ENCODE results near the gene RLN2.
"Not testable (repeated sequence)": the region's sequence is repeated elsewhere in the genome, so short reads cannot be mapped to it uniquely, and the experiment has no call there.

Gene RLN2, protein sequence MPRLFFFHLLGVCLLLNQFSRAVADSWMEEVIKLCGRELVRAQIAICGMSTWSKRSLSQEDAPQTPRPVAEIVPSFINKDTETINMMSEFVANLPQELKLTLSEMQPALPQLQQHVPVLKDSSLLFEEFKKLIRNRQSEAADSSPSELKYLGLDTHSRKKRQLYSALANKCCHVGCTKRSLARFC

DNA sequence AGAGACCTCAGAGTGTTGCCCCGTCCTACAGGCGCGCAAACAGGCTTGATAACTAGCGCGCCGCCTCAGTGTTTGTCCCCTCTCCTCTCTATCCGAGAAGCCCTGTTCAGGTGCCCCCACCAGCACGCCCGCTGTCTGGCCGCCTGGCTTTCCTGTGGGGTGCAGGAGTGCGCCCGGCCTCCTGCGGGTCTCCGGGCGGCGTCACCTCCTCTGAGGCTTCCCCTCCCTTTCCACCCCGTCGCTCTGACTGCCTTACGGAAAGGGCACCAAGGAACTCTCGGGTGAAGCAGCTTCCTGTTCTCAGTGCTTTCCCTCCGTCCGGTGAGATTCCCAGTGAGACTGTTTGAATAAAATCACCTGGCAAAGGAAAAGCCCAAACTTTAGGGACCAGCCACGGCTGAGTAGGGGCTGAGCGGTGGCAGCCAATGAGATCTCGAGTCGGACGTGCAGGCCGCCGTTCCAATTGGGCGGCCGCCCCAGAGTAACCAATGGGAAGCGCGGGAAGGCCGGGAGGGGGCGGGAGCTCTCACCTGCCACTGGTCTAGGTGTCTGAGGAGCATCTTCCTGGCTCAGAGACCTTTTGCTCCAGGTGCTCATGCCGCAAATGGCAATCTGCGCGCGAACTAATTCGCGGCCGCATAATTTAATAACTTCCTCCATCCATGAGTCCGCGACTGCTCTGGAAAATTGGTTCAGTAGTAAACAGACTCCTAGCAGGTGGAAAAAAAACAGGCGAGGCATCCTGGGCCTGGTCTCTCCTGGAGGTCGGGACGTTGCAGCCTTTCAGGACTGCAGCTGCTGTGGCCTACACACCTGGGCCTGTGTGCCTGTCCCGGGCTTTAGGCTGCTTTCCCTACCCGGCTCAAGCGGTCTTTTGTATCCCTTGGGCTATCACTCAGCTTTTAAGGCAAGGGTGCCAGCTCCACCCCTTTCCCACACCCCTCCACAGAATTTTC is at the start of gene RLN2:
Gene RLN2, minus strand, starts transcription at position 877 of the 956 bp plus-strand sequence. Its CDS starts 136 bp downstream, at position 741.
- not testable (repeated sequence) for H3K4me3 ChIP-seq (ENCODE audit: control insufficient read depth, low read depth, low read length)

DNA sequence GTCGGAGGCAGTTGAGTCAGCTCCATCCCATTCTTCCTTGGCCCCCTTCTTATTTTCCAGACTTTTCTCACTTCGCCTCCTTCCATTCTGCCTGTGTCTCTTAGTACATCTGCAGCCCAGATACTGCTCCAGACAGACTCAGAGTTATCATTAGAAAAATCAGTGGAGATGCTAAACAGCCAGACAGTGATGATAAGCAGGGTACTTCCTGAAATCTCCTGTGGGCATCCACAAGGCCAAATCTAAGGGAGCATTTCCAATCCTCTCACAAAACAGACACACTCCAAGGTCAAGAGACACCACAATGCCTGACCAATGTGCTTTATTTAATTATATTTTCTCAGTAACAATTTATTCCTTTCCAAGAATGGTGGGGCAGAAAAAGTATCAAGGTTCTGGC is 49.7 kb upstream of the RLN2 start:
- no peak overlapping the region for H3K4me3 ChIP-seq (ENCODE audit: control insufficient read depth, low read depth, low read length)
- TF ChIP-seq, protein P1, sequence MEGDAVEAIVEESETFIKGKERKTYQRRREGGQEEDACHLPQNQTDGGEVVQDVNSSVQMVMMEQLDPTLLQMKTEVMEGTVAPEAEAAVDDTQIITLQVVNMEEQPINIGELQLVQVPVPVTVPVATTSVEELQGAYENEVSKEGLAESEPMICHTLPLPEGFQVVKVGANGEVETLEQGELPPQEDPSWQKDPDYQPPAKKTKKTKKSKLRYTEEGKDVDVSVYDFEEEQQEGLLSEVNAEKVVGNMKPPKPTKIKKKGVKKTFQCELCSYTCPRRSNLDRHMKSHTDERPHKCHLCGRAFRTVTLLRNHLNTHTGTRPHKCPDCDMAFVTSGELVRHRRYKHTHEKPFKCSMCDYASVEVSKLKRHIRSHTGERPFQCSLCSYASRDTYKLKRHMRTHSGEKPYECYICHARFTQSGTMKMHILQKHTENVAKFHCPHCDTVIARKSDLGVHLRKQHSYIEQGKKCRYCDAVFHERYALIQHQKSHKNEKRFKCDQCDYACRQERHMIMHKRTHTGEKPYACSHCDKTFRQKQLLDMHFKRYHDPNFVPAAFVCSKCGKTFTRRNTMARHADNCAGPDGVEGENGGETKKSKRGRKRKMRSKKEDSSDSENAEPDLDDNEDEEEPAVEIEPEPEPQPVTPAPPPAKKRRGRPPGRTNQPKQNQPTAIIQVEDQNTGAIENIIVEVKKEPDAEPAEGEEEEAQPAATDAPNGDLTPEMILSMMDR (IDR thresholded peaks at IDR 0.05; ENCODE audit: control insufficient read depth, insufficient read depth, low read depth, low read length, missing control alignments) = no peak
- no peak for DNase-seq (ENCODE audit: low read depth)

More for the DNA sequence above, at the start of gene RLN2:
- not testable (repeated sequence) for DNase-seq (ENCODE audit: low read depth)

DNA sequence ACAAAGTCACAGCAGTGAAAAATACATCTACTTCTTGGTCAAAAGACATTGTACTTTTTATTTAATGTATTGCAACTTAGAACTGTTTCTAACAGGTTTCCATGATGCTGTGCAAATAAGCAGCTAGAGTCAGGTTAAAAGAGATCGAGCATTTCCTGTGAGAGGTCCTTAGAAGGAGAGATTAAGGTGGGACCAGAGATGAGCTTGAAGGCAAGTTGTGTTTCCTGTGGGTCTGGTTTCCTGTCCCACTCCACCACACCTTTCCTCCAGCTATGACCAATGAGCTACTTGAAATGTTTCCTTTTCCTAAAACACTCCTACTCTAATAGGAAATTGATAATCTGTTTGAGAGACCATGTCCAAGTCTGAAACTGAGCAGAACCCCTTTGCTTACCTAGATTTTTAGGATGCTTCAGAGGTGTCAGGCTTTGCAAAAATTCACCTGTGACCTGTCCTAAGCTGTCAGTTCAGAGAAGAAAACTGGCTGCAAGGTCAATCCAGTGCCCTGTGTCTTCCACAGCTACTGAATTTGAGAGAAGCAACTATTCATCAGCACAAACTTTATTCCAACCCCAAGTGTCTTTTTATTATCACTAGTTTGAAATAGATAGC is 48.2 kb upstream of the RLN2 start:
- no peak overlapping the region for H3K4me3 ChIP-seq (ENCODE audit: control insufficient read depth, low read depth, low read length)
- no peak for DNase-seq (ENCODE audit: low read depth)
- TF ChIP-seq, protein P1 (IDR thresholded peaks at IDR 0.05; ENCODE audit: control insufficient read depth, insufficient read depth, low read depth, low read length, missing control alignments) = no peak

DNA sequence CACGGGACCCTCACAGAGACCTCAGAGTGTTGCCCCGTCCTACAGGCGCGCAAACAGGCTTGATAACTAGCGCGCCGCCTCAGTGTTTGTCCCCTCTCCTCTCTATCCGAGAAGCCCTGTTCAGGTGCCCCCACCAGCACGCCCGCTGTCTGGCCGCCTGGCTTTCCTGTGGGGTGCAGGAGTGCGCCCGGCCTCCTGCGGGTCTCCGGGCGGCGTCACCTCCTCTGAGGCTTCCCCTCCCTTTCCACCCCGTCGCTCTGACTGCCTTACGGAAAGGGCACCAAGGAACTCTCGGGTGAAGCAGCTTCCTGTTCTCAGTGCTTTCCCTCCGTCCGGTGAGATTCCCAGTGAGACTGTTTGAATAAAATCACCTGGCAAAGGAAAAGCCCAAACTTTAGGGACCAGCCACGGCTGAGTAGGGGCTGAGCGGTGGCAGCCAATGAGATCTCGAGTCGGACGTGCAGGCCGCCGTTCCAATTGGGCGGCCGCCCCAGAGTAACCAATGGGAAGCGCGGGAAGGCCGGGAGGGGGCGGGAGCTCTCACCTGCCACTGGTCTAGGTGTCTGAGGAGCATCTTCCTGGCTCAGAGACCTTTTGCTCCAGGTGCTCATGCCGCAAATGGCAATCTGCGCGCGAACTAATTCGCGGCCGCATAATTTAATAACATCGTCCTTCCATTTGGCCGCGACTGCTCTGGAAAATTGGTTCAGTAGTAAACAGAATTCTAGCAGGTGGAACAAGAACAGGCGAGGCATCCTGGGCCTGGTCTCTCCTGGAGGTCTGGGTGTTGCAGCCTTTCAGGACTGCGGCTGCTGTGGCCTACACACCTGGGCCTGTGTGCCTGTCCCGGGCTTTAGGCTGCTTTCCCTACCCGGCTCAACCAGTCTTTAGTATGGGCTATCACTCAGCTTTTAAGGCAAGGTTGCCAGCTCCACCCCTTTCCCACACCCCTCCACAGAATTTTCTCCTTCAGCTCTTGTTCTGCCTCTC is 34.8 kb upstream of the RLN2 start, which contains the start of gene RLN1:
Gene RLN1, minus strand, starts transcription at position 885 of the 990 bp plus-strand sequence. Its CDS starts 130 bp downstream, at position 755.
- DNase-seq (ENCODE audit: low read depth); H3K4me3 ChIP-seq (ENCODE audit: control insufficient read depth, low read depth, low read length): not testable (repeated sequence)

DNA sequence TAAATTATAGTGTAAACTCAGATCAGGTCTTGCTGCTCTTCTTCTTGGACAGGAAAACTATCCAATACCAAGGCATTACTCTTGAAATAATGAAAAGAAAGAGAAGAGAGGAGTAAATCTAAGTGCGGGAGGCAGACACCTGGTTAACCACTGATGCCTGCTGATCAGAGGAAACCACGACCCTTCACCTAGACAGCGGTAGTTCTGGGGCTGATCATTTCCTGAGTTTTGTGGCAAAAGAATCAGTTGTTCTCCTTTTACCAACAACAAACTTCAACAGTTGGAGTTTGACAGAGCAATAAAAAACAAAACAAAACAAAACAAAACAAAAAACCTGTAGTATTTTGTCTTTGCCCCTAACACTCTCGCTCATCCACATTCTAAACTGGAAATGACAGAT is 32.2 kb upstream of the RLN2 start:
- no peak for DNase-seq (ENCODE audit: low read depth)
- H3K4me3 ChIP-seq (ENCODE audit: control insufficient read depth, low read depth, low read length) = no peak overlapping the region
- TF ChIP-seq, protein P1 (IDR thresholded peaks at IDR 0.05; ENCODE audit: control insufficient read depth, insufficient read depth, low read depth, low read length, missing control alignments) = no peak

DNA sequence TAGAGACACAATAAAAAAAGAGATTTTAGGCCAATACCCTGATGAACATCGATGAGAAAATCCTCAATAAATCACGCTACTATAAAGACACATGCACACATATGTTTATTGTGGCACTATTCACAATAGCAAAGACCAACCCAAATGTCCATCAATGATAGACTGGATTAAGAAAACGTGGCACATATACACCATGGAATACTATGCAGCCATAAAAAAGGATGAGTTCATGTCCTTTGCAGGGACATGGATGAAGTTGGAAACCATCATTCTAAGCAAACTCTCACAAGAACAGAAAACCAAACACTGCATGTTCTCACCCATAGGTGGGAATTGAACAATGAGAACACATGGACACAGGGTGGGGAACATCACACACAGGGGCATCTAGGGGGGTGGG is 26.8 kb upstream of the RLN2 start:
- not testable (repeated sequence) for DNase-seq (ENCODE audit: low read depth)

DNA sequence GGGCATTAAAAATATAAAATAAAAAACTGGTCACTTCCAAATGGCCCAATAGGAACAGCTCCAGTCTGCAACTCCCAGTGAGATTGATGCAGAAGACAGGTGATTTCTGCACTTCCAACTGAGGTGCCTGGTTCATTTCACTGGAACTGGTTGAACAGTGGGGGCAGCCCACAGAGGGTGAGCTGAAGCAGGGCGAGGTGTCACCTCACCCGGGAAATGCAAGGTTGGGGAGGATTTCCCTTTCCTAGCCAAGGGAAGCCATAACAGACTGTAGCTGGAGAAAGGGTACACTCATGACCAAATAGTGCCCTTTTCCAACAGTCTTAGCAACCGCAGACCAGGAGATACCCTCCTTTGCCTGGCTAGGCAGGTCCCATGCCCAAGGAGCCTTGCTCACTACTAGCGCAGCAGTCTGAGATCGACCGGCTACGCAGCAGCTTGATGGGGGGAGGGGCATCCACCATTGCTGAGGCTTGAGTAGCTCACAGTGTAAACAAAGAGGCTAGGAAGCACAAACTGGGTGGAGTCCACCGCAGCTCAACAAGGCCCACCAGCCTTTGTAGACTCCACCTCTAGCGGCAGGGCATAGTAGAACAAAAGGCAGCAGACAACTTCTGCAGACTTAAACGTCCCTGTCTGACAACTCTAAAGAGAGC is 22.5 kb upstream of the RLN2 start:
- DNase-seq (ENCODE audit: low read depth) = no peak
- no peak overlapping the region for H3K4me3 ChIP-seq (ENCODE audit: control insufficient read depth, low read depth, low read length)
- TF ChIP-seq, protein P1 (IDR thresholded peaks at IDR 0.05; ENCODE audit: control insufficient read depth, insufficient read depth, low read depth, low read length, missing control alignments) = no peak

More for the DNA sequence above, 26.8 kb upstream of the RLN2 start:
- H3K4me3 ChIP-seq (ENCODE audit: control insufficient read depth, low read depth, low read length) = not testable (repeated sequence)
